ENCODE data around the gene PRKCZ.
A peak's percentile ranks its signal among the peaks of the same experiment; 100 is the strongest.
"Not testable (repeated sequence)": the region's sequence is repeated elsewhere in the genome, so short reads cannot be mapped to it uniquely, and the experiment has no call there.

Gene PRKCZ

GRCh38 chr1:2090216-2090890 lies 40.1 kb downstream of the PRKCZ start:
- DNase-seq, result no peak

- peak; percentile 73 for DNase-seq
Measured at GRCh38 chr1:2091611-2092604, 41.7 kb downstream of the PRKCZ start.

- no peak for DNase-seq
Measured at GRCh38 chr1:2093055-2093454, 42.8 kb downstream of the PRKCZ start.

- DNase-seq, result no peak
Measured at GRCh38 chr1:2093636-2094035, 43.4 kb downstream of the PRKCZ start.

- DNase-seq, result not testable (repeated sequence)
Measured at GRCh38 chr1:2094269-2095158, 44.3 kb downstream of the PRKCZ start.

GRCh38 chr1:2095394-2095793 lies 45.2 kb downstream of the PRKCZ start:
- no peak for DNase-seq

GRCh38 chr1:2095981-2096736 lies 45.9 kb downstream of the PRKCZ start:
- no peak for DNase-seq

- no peak for DNase-seq
Measured at GRCh38 chr1:2097386-2098300, 47.4 kb downstream of the PRKCZ start.

- DNase-seq, result no peak
Measured at GRCh38 chr1:2098301-2098698, 48.1 kb downstream of the PRKCZ start.

- DNase-seq, result peak; percentile 52
Measured at GRCh38 chr1:2098839-2099785, 48.9 kb downstream of the PRKCZ start.

- DNase-seq, result no peak
Measured at GRCh38 chr1:2099886-2100779, 49.9 kb downstream of the PRKCZ start.

- no peak for DNase-seq
Measured at GRCh38 chr1:2100780-2101108, 50.5 kb downstream of the PRKCZ start.

GRCh38 chr1:2101531-2101930 lies 51.3 kb downstream of the PRKCZ start:
- DNase-seq, result no peak

GRCh38 chr1:2101946-2102345 lies 51.7 kb downstream of the PRKCZ start:
- no peak for DNase-seq

- DNase-seq, result no peak
Measured at GRCh38 chr1:2102753-2103152, 52.5 kb downstream of the PRKCZ start.

GRCh38 chr1:2103266-2103900 lies 53.2 kb downstream of the PRKCZ start:
- peak; percentile 41 for DNase-seq

GRCh38 chr1:2103901-2104590 lies 53.8 kb downstream of the PRKCZ start:
- no peak for DNase-seq

Measured in eye (tissue), 1 donor.